ENCODE results near the gene SKIC2.
"Not testable (repeated sequence)": the region's sequence is repeated elsewhere in the genome, so short reads cannot be mapped to it uniquely, and the experiment has no call there.

The SKIC2 gene

GRCh38 chr6:31958741-31959739, at the start of gene SKIC2, which contains the start of gene NELFE:
SKIC2 (plus strand) TSS chr6:31959175; CDS start chr6:31959193, 18 bp downstream.
NELFE (minus strand) TSS chr6:31958971; CDS start chr6:31958446, 525 bp downstream.
- Mint-ChIP-seq H3K36me3 (peaks cover 91% of the 10 kb centered on the region), H3K27ac (peak within 1 kb of the TSS; percentile 96), H3K4me1 (peaks cover 46% of the 10 kb centered on the region), H3K9me3 (no peaks in the 10 kb centered on the region), H3K4me3 (peak within 1 kb of the TSS; percentile 97)
- peak; percentile 99 for ATAC-seq
- peak; percentile 92 to 98 for DNase-seq (ENCODE audit: low spot score in 2 of 2)

- not testable (repeated sequence) for H3K9me3 Mint-ChIP-seq; H3K27ac Mint-ChIP-seq; DNase-seq (ENCODE audit: low spot score in 2 of 2); H3K4me3 Mint-ChIP-seq; ATAC-seq; H3K36me3 Mint-ChIP-seq
- H3K4me1 Mint-ChIP-seq: peaks cover 13% of the 10 kb centered on the region
Measured at GRCh38 chr6:31909298-31909697, 49.7 kb upstream of the SKIC2 start.

- Mint-ChIP-seq H3K4me1 (peaks cover 13% of the 10 kb centered on the region), H3K4me3 (no peak overlapping the region), H3K27ac (no peak overlapping the region), H3K9me3 (no peaks in the 10 kb centered on the region), H3K36me3 (no peaks in the 10 kb centered on the region)
- no peak for DNase-seq (ENCODE audit: low spot score in 2 of 2)
- ATAC-seq: no peak
Measured at GRCh38 chr6:31911826-31912585, 47.0 kb upstream of the SKIC2 start.

- no peak for ATAC-seq
- H3K36me3 Mint-ChIP-seq: no peaks in the 10 kb centered on the region
- no peaks in the 10 kb centered on the region for H3K9me3 Mint-ChIP-seq
- H3K4me1 Mint-ChIP-seq: peaks cover 6% of the 10 kb centered on the region
- DNase-seq (ENCODE audit: low spot score in 2 of 2): no peak
- no peak overlapping the region for H3K27ac Mint-ChIP-seq
- no peak overlapping the region for H3K4me3 Mint-ChIP-seq
Measured at GRCh38 chr6:31915351-31915750, 43.6 kb upstream of the SKIC2 start.

GRCh38 chr6:31915756-31916155, 43.2 kb upstream of the SKIC2 start:
- ATAC-seq (no peak), DNase-seq (ENCODE audit: low spot score in 2 of 2) (no peak)
- Mint-ChIP-seq H3K4me3 (no peak overlapping the region), H3K4me1 (peaks cover 6% of the 10 kb centered on the region), H3K27ac (no peak overlapping the region), H3K36me3 (no peaks in the 10 kb centered on the region), H3K9me3 (no peaks in the 10 kb centered on the region)

GRCh38 chr6:31918069-31918720, 40.8 kb upstream of the SKIC2 start:
- H3K4me3 Mint-ChIP-seq: no peak overlapping the region
- no peaks in the 10 kb centered on the region for H3K4me1 Mint-ChIP-seq
- no peak for ATAC-seq
- H3K27ac Mint-ChIP-seq: no peak overlapping the region
- no peaks in the 10 kb centered on the region for H3K9me3 Mint-ChIP-seq
- no peak for DNase-seq (ENCODE audit: low spot score in 2 of 2)
- no peaks in the 10 kb centered on the region for H3K36me3 Mint-ChIP-seq

- DNase-seq (ENCODE audit: low spot score in 2 of 2) (no peak), ATAC-seq (no peak)
- no peak overlapping the region for H3K27ac Mint-ChIP-seq
Measured at GRCh38 chr6:31919624-31920303, 39.2 kb upstream of the SKIC2 start.

GRCh38 chr6:31920811-31921210, 38.2 kb upstream of the SKIC2 start:
- Mint-ChIP-seq H3K4me3 (no peak overlapping the region), H3K27ac (no peak overlapping the region), H3K4me1 (no peaks in the 10 kb centered on the region), H3K9me3 (no peaks in the 10 kb centered on the region), H3K36me3 (no peaks in the 10 kb centered on the region)
- DNase-seq (ENCODE audit: low spot score in 2 of 2): no peak
- ATAC-seq: no peak

More at GRCh38 chr6:31919624-31920303, 39.2 kb upstream of the SKIC2 start:
- Mint-ChIP-seq H3K4me3 (no peak overlapping the region), H3K36me3 (no peaks in the 10 kb centered on the region), H3K9me3 (no peaks in the 10 kb centered on the region), H3K4me1 (no peaks in the 10 kb centered on the region)

- DNase-seq (ENCODE audit: low spot score in 2 of 2): no peak
- Mint-ChIP-seq H3K36me3 (no peaks in the 10 kb centered on the region), H3K27ac (no peak overlapping the region), H3K4me1 (no peaks in the 10 kb centered on the region), H3K4me3 (no peak overlapping the region), H3K9me3 (no peaks in the 10 kb centered on the region)
- ATAC-seq: peak; percentile 56
Measured at GRCh38 chr6:31922942-31923341, 36.0 kb upstream of the SKIC2 start.

GRCh38 chr6:31927242-31927862, 31.6 kb upstream of the SKIC2 start, which contains the start of gene C2:
C2 (plus strand) TSS chr6:31927717; CDS start chr6:31927753, 36 bp downstream.
- ATAC-seq (no peak), DNase-seq (ENCODE audit: low spot score in 2 of 2) (no peak)
- Mint-ChIP-seq H3K4me1 (no peaks in the 10 kb centered on the region), H3K36me3 (no peaks in the 10 kb centered on the region), H3K4me3 (no peak within 1 kb of the TSS), H3K27ac (no peak within 1 kb of the TSS), H3K9me3 (no peaks in the 10 kb centered on the region)

- Mint-ChIP-seq H3K9me3 (no peaks in the 10 kb centered on the region), H3K27ac (no peak overlapping the region), H3K4me1 (no peaks in the 10 kb centered on the region), H3K4me3 (no peak overlapping the region), H3K36me3 (no peaks in the 10 kb centered on the region)
- no peak for ATAC-seq
- no peak for DNase-seq (ENCODE audit: low spot score in 2 of 2)
Measured at GRCh38 chr6:31927863-31928671, 30.9 kb upstream of the SKIC2 start.

- Mint-ChIP-seq H3K9me3 (no peaks in the 10 kb centered on the region), H3K36me3 (no peaks in the 10 kb centered on the region), H3K4me3 (no peak overlapping the region), H3K27ac (no peak overlapping the region), H3K4me1 (no peaks in the 10 kb centered on the region)
- DNase-seq (ENCODE audit: low spot score in 2 of 2) (no peak), ATAC-seq (no peak)
Measured at GRCh38 chr6:31928672-31928939, 30.4 kb upstream of the SKIC2 start.

- no peak overlapping the region for H3K27ac Mint-ChIP-seq
- DNase-seq (ENCODE audit: low spot score in 2 of 2): no peak
- no peaks in the 10 kb centered on the region for H3K4me1 Mint-ChIP-seq
- no peak for ATAC-seq
- H3K36me3 Mint-ChIP-seq: no peaks in the 10 kb centered on the region
- no peak overlapping the region for H3K4me3 Mint-ChIP-seq
- H3K9me3 Mint-ChIP-seq: no peaks in the 10 kb centered on the region
Measured at GRCh38 chr6:31930962-31931361, 28.0 kb upstream of the SKIC2 start.

- H3K4me1 Mint-ChIP-seq, H3K9me3 Mint-ChIP-seq: not testable (repeated sequence)
Measured at GRCh38 chr6:31932137-31932536, 26.8 kb upstream of the SKIC2 start.

More at GRCh38 chr6:31932137-31932536, 26.8 kb upstream of the SKIC2 start:
- not testable (repeated sequence) for H3K4me3 Mint-ChIP-seq; ATAC-seq; H3K36me3 Mint-ChIP-seq; DNase-seq (ENCODE audit: low spot score in 2 of 2); H3K27ac Mint-ChIP-seq
